HG03159 (cell line): ENCODE data around the gene EHD4.

ENCODE experiments used
- ATAC-seq: cut with Tn5 transposase; IDR thresholded peaks from one replicate; pipeline ENCODE4 v1.9.1; 2021; ENCODE audit warnings: mild to moderate bottlenecking, moderate library complexity; ENCODE audit not compliant: unreplicated experiment

EHD4 gene

DNA sequence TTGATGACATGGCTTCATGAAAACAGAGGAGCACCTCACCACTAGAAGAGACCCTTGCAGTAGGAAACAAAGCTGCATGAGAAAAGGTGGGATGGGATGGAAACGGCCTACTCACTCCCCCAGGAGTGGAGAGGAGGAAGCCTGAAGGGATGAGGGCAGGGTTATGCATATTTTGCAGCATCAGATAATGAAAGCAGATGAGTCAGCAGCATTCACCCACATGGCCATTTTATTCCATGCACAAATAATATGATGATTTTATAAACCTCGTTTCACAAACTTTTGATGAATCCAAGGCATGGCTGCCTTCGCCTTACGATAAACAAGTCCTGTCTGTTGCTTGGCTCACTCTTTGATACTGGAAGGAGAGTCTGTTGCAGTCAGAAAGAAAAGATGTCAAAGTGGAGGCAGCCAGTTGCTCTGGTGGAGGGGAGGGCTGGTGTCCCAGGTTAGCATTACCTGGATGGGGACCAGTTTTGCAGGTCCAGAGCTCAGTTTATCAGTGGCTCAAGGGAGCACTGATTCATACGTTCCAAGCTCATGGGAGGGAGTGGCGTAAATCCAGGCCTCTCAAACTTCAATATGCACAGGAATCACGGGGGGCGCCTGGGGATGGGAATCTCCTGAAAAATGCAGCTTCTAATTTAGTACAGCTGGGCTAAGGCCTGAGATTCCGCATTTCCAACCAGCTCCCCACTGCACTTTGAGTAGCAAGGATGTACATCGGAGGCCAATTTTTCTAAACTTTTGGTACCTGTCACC is 9.2 kb upstream of the EHD4 start:
- no peak for ATAC-seq

DNA sequence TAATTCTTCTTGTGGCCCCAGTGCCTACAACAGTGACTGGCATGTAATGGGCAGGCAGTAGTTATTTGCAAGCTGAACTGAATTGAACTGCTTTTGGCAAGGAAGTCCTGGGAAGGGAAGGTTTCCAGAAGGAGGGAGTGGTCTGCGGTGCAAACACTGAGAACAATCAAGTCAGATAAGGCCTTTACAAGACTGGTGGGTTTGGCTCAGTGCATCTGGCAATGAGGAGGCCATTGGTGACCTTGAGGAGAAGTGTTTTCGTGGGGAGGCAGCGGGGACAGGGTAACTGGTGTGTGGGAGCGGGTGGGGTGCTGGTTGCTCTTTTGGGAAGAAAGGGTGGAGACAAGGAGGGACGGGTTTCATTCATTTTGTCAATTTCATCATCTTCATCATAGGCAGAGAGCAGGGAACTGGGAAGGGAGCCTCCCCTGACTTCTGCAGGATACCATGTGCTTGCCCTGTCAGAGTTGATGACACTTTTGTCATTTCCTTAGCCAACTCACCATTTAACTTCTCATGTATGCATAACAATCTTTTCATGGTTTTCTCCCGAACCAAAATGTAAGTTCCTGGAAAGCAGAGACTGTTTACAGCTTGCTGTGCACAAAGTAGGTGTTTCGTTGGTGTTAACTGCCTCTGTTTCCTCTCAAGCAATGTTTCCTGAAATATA is 8.4 kb upstream of the EHD4 start:
- ATAC-seq = no peak

DNA sequence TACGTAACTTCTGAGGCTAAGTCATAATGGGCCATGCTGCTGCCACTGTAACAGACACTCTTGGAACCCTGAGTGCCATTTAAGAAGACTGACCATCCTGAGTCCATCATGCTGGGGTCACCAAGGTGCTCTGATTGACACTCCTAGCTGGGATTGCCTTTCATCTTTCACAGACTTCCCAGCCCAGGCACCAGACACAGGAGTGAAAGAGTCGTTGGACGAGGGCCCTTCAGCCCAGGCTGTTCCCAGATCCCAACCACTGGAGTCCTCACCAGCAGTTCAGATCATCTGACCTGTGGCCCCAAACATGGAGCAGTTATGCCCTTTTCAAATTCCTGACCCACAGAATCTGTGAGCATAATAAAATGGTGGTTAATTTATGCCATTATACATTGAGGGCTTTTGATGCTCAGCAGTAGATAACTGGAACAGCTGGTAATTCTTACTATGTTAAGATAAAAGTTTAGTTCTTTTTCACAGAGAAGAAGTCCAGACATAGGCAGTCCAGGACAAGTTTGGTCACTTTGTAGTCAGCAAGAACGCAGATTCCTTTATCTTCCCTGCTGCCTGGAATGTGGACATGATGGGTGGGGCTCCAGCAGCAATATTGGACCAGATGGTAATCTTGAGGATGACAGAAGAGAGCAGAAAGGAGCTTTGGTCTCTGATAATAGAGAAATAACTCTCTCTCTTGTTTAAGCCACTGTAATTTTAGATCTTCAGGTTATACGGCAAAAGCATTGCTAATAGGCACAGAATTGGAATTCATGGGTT is 7.3 kb upstream of the EHD4 start:
- ATAC-seq = no peak

DNA sequence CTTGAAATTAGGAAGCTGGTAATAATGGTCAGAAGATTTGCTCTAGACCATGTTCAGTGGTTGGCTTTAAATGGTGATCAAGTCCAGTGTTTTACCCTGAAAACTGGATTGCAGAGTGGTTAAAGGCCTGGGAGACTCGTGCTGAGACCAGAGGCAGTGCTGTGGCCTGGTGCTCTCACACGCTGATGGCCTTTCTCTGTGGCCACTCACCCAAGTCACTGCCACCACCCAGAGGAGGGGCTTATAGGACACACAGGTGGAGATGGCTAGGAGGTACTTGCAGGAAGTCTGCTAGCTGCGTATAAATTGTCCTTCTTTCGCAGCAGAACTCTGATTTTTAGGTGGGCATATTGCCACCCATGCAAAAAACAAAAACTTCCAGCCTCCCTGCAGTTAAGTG is 6.2 kb upstream of the EHD4 start:
- no peak for ATAC-seq

DNA sequence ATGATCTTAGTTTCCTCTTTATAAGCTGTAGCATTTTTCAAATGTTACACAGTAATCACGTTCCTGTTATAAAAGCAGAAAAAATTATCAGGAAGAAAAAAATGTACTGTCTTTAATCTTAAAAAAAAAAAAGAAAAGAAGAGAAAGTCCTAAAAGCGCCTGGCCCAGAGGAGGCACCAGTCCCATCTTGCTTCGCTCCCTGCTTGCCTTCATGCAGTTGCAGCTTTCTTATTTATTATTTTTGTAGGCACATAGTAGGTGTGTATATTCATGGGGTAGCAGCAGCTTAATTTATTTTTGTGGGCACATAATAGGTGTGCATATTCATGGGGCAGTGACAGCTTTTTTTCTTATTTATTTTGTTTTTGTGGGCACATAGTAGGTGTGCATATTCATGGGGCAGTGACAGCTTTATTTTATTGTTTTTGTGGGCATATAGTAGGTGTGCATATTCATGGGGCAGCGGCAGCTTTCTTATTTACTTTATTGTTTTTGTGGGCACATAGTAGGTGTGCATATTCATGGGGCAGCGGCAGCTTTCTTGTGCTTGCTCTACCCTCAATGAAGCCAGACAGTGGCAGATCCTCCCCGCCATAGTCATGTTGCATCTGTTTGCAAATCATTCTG is 5.5 kb upstream of the EHD4 start:
- no peak for ATAC-seq

DNA sequence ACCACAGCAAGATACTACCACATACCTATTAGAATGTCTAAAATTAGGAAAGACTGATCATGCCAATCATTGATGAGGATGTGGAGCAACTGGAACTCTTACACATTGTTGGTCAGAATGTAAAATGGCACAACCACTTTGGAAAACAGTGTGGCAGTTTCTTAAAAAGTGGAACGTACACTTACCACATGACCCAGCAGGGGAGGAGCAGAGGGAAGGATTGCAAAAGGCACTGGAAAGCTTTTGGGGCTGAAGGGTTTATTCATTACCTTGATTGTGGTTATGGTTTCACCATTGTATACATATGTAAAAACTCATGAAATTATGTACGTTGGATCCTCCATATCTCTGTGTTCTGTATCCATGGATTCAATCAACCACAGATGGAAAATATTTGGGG is 3.3 kb upstream of the EHD4 start:
- no peak for ATAC-seq

DNA sequence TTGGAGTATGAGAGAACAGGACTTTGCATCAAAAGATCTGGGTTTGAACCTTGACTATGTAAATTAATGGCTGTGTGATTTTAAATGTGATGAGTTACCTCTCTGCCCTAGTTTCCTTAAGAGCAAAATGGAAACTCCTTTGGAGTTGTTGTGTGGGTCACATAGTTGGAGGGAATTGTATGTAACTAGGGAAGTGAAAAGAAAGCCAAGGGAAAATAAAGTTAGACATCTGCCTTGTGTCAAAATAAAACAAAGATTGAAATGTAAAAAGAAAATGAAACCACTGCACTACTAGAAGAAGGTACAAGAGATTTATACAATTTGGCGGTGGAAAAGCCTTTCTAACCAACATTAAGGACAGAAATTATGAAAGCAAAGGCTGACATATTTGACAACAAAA is 1.7 kb upstream of the EHD4 start:
- no peak for ATAC-seq

DNA sequence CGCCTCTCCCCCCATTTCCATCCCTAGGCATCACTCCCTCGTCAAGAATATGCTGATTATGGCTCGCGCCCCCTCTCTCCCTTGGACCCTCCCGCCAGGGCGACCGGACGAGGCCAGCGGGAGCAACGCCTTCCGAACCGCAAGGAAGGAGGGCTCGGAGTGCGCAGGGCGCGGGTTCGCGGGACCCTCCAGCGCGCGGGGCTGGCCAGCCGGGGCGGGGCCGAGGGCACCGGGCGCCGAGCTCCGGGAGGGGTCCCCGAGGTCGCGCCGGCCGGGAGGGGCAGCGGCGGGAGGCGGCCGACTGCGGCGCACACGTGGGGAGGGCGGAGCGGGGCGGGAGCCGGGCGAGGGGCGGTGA is 483 bp downstream of the EHD4 start:
- peak; percentile 21 for ATAC-seq

DNA sequence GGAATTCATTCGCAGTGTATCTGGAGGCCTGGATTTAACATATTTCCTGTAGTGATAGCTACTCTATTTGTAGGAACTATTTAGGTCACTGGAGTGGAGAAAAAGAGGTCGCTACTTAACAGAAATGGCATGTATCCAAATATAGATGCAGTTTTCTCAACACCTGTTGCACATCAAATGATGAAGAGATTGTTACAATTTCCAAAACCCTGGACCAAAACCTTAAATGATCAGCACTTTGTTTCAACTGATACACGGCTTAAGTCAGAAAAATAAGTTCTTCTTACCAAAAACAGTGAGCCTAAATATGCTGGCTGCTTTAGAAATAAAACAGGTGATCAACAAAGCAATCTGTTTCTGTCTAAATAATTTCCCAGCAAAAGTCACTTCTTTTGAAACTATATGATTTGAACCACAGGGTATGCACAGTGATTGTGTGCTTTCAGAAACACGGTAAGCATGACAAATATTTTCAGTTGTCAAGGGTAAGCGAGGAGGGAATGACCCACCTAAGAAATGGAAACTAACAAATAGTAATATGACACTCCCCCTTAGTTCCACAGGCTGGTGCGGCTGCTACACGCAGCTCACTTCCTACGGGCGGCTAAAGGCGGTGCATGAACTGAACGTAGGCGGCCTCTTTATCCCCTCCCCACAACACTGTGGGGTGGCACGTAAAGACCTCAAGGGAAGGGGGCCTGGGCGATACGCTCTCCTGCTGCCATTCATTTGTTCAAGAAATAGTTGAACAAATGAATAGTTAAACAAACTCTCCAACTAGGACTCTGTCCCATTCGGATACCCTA is 1.1 kb downstream of the EHD4 start:
- peak; percentile 40 for ATAC-seq

DNA sequence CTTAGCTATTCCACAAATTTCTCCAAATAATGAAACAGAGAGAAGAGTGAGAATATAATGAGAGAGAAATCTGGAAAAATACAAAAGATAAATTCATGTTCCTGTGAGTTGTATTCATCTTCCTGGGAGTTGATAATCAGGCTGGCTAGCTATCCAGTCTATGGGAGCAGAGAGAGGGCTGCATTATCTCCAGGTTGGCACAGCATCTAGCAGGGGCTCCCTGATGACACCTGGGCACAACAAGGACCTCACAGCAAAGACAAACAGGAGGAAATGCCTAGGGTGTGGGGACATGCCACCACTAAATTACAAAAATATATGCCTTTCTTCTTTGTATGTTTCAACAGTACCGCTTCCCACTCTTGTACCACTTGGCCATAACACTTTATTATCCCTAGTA is 1.9 kb downstream of the EHD4 start:
- ATAC-seq = no peak

DNA sequence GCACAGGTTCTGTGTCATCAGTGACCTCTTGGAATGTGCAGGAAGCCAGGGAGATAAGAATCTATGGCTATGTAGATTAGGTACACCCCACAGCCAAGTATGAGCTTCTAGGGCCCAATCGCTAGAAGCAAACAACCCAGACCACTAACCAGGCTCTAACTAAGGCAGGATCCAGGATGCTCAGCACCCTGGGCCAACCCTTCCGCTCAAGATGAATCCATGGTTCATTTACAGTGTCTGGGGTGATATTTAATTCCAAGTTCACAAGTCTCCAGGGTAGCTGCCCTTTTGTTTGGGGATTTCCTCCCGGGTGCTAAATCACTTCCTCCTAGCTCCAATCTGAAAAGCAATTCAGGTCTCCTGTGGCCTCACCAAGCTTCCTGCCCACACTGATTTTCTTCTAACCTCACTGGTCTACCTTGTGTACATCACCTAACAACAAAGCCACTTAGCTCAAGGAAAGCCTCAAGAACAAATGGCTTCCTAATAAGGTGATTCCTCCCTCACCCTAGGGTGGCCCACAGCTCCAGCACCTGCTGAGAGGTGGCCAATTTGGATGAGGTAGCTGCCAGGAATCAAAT is 2.4 kb downstream of the EHD4 start:
- no peak for ATAC-seq

DNA sequence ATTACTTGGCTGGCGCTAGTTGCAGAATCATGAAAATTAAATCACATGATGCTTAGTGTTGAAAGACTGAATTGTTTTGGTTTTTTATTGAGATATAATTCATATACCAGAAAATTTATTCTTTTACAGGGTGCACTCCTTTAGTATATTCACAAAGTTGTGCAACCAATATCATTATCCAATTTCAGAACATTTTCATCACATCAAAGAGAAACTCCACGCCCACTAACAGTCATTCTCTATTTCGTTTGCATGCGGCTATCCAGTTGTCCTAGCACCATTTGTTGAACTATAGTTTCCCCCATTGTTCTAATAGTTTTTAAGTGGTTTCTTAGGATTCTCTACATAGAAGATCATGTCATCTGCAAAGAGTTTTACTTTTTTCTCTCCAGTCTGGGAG is 3.7 kb downstream of the EHD4 start:
- no peak for ATAC-seq

DNA sequence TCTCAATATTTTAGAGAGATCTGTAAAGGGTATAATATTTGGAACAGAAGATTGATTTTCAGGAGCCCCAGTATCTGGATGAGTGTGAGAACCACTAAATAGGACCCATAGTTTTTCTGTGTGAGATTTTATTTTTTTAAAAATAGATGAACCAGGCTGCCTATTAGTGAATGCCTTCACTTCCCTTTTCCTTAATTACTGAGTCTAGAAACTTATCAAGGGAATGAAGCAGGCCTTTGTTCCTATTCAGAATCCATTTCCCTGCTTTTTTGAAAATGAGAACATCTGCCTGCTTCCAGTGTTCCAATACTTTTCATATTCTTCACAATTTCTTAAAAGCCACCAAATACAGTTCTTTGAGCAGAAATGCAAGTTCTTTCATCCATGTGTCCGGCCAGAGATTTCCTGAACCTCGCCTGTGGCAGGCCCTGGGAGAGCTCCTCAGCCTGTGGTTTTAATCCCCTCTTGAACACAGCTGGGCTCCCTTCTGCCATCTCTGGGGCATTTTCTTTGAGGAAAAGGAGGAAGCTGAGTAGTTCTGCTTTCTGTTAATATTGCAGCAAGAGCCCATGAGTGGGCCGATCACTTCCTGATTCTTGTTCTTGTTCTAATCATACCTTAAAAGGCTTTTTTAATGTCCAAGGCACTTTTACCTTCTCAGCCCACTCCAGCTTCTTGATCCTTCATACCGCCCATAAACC is 4.7 kb downstream of the EHD4 start:
- ATAC-seq = no peak

DNA sequence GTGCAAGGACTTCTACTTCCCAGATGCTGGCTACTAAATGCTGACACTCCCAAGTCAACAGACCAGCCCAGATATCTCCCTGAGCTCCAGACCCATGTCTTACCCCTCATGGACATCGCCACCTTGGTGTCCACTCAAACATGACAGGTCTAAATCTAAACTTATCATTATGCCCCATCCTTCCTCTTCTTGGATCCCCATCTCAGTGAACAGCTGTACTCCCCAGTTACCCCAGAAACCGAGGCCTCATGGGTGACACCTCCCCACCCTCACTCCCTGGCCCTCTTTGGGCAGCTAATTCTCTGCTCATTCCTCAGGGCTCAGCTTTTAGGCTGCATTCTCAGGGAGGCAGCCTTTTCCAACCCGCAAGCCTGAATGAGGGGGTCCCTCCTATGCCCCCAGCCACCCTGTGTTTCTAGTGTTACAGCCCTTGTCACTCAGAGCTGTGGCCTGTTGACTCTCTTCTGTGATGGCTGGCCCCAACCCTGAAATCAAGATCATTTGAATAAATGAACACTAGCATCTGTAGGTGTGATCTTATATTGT is 5.4 kb downstream of the EHD4 start:
- ATAC-seq = no peak

DNA sequence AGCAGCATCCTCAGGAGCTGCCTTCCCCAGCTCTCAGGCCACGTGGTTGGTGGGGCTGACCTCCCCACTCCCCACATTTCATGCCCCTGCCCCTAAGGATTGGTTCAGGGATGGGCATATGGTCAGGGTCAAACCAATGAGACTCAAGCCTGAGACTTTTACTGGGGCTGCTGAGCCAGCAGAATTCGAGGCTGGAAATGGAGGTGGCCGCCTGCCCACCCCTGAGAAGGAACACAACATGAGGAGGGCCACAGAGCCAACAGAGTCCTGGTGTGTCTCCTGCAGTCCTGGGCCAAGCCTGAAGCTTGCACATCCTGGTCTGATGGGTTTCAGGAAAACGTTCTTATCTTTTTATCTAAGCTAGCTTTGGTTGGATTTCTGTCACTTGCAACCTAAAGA is 5.9 kb downstream of the EHD4 start:
- no peak for ATAC-seq

DNA sequence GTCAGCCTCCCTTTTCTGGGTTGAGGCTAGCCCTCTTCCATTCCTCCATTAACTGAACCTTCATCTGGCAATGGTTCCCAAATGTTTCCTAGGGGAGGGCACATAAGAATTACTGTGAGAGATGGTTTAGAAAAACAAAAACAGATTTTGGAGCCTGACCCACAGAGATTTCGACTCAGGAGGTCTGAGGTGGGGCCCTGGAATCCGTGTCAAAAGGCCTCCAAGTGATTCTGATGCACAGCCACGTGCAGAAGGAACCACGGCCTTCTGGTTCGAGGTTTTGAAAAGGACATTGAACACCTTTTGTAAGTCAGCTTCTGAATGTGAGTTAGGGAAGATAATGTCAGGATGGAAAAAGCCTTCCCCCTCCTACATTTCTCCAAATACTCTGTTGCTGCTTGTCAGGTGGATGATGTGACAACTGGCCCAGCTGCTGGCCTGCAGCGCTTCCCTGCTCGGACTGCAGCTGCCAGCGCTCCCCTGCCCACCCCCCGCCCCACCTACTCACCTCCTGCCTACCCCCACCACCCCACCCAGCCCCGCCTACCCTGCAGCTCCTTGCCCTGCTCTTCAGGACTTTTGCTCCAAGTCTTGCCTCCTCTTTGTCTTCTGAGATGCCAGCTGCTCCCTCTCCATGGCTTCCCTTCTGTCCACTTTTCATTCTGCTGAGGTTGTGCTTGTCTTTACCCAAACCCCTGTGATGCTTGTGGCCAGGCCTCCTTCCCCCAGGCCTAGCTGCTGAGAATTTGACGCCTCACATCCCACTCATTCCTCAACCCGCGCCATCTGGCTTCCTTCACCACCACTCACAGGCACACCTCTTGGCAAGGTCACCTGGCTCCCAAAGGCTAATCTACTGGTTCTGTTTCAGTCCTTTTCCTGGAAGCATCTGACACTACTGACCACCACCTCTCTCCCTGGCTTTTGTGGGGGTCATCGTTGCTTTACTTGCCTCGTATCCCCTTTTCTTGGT is 6.6 kb downstream of the EHD4 start:
- no peak for ATAC-seq

DNA sequence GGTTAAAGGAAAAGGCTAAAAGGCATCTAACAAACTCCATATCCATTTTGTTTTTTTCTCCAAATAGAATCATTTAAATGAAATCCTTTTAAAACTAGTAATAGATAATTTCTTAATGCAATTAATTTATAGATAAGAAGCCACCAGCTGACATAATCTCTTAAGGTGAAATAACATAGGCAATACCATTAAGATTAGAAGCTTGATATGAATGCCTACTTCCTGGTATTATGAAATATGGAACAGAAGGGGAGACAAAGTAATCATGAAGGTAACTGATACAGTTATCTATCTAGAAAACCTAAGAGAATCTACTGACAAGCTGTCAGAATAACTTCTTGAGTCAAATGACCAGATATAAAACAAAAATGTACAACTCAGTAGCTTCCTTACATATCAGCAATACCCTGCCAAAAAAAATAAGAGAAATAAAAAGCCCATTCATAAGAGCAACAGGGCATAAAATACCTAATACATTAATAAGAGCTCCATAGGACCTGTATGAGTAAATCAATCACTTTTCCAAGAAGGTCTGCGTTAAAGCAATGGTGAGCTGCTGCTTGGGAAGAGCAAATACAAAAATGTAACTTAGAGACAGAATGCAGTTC is 10.7 kb downstream of the EHD4 start:
- no peak for ATAC-seq

DNA sequence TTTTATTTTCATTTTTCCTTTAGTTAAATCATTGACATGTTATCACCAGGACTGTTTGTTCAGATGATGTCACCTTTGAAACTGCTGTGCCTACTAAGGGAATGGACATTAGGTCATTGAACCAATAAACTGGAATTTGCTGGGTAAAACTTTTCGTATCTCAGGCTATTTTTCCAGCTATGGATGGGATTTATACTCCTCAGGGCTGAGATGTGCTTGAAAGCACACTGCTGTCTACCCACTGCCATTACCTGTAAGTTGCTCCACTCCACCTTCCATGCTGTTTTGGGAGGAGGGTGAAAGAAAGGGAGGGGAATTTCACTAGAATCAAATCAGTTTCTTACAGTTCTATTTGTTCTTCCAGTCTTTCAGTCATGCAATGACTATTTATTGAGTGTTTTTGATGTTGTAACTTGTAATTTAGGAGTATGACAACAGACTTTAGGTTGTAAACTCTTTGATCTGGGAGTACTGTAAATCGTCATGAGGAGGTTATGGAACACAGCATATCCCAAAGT is 11.3 kb downstream of the EHD4 start:
- ATAC-seq = no peak
